ENCODE results near the gene C22orf15. TPM values are rescaled to one million over a fixed set of nuclear protein-coding genes. Genes with fewer than 3 reads are reported as not detected.

Gene C22orf15
- total RNA-seq, 1 donor from 2014 or later, result not detected

GRCh38 chr22:23777776-23778576 is 15.2 kb downstream of the C22orf15 start:
- intact Hi-C loops (cut with DNase I), result no loop called here
- H3K27me3 ChIP-seq, result no peaks in the 10 kb centered on the region

GRCh38 chr22:23778577-23778900 is 15.7 kb downstream of the C22orf15 start:
- Histone ChIP-seq H3K4me3 (no peak overlapping the region), H3K4me1 (no peaks in the 10 kb centered on the region), H3K9me3 (no peaks in the 10 kb centered on the region), H3K27ac (no peak overlapping the region), H3K36me3 (no peaks in the 10 kb centered on the region), H3K27me3 (no peaks in the 10 kb centered on the region)
- DNase-seq (ENCODE audit: low spot score in 2 of 2), result no peak
- TF ChIP-seq CTCF (IDR thresholded peaks at IDR 0.05), result no peak
- intact Hi-C loops (cut with DNase I), result no loop called here

More at GRCh38 chr22:23777776-23778576, 15.2 kb downstream of the C22orf15 start:
- no peak for TF ChIP-seq CTCF (IDR thresholded peaks at IDR 0.05)
- H3K9me3 ChIP-seq, result no peaks in the 10 kb centered on the region
- no peak overlapping the region for H3K4me3 ChIP-seq
- DNase-seq (ENCODE audit: low spot score in 2 of 2), result no peak
- H3K27ac ChIP-seq, result no peak overlapping the region
- peaks cover 0 to 4% of the 10 kb centered on the region in 2 donors for H3K4me1 ChIP-seq
- no peaks in the 10 kb centered on the region for H3K36me3 ChIP-seq

GRCh38 chr22:23779083-23779482 is 16.3 kb downstream of the C22orf15 start:
- TF ChIP-seq CTCF (IDR thresholded peaks at IDR 0.05), result no peak
- H3K9me3 ChIP-seq, result no peaks in the 10 kb centered on the region
- DNase-seq (ENCODE audit: low spot score in 2 of 2), result no peak
- no peaks in the 10 kb centered on the region for H3K27me3 ChIP-seq
- no peak overlapping the region for H3K4me3 ChIP-seq
- H3K36me3 ChIP-seq, result no peaks in the 10 kb centered on the region
- H3K27ac ChIP-seq, result no peak overlapping the region
- intact Hi-C loops (cut with DNase I), result no loop called here
- H3K4me1 ChIP-seq, result no peaks in the 10 kb centered on the region

GRCh38 chr22:23779731-23780130 is 16.9 kb downstream of the C22orf15 start:
- H3K27me3 ChIP-seq, result no peaks in the 10 kb centered on the region

GRCh38 chr22:23780146-23780748 is 17.5 kb downstream of the C22orf15 start:
- H3K9me3 ChIP-seq, result no peaks in the 10 kb centered on the region
- TF ChIP-seq CTCF (IDR thresholded peaks at IDR 0.05), result no peak
- H3K27ac ChIP-seq, result no peak overlapping the region
- DNase-seq (ENCODE audit: low spot score in 2 of 2), result no peak
- no peaks in the 10 kb centered on the region for H3K4me1 ChIP-seq
- H3K4me3 ChIP-seq, result no peak overlapping the region
- intact Hi-C loops (cut with DNase I), result no loop called here
- H3K27me3 ChIP-seq, result no peaks in the 10 kb centered on the region
- no peaks in the 10 kb centered on the region for H3K36me3 ChIP-seq

More at GRCh38 chr22:23779731-23780130, 16.9 kb downstream of the C22orf15 start:
- intact Hi-C loops (cut with DNase I), result no loop called here
- H3K4me1 ChIP-seq, result no peaks in the 10 kb centered on the region
- H3K36me3 ChIP-seq, result no peaks in the 10 kb centered on the region
- H3K4me3 ChIP-seq, result no peak overlapping the region
- no peak for TF ChIP-seq CTCF (IDR thresholded peaks at IDR 0.05)
- H3K9me3 ChIP-seq, result no peaks in the 10 kb centered on the region
- H3K27ac ChIP-seq, result no peak overlapping the region
- DNase-seq (ENCODE audit: low spot score in 2 of 2), result no peak

Measured in ascending aorta (tissue), 2 donors.